HL-60 (cell line): ENCODE results near the gene KCNIP2.

ENCODE experiments used
- GABPA ChIP-seq: IDR thresholded peaks from 2 replicates; pipeline ENCODE4 v1.6.1; 2012; ENCODE audit warnings: low read depth
- POLR2AphosphoS5 ChIP-seq: IDR thresholded peaks from 2 replicates; pipeline ENCODE4 v1.6.1; 2012; ENCODE audit warnings: low read depth
- SPI1 ChIP-seq: IDR thresholded peaks from 2 replicates; pipeline ENCODE4 v1.6.1; 2012; ENCODE audit warnings: low read depth, mild to moderate bottlenecking, borderline replicate concordance
- TF ChIP-seq, protein P1 (sequence below): IDR thresholded peaks from one replicate; pipeline ENCODE4 v1.5.1; 2011; ENCODE audit warnings: low read length, control low read depth, inconsistent platforms; ENCODE audit not compliant: insufficient read depth
- TF ChIP-seq, protein P2 (sequence below): IDR thresholded peaks from 2 replicates; pipeline ENCODE4 v1.6.1; 2012; ENCODE audit warnings: low read depth; ENCODE audit not compliant: insufficient replicate concordance

DNA sequence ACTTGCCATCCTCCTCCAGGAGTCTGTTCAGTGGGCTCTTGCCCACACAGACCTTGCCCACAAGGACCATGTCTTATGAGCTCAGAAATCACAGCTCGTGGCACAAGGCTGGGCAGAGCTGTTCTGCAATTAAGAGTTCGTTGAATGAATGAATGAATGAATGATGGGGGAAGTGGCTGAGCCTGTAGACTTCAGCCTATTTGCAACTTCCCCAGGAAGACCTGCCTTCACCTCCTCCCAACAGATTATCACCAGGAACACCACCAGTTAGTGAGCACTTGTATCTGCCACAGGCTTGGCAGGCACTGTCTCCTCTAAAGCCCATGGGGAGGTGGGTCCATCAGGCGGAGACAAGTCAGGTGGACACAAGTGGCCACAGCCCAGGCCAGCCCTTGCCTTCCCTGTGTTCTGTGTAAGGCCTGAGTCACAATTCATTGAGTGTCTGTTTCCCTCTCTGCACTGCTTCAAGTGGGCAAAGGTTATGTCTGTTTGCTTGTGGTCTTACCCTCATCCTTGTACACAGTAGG, 65.9 kb downstream of the KCNIP2 start:
- TF ChIP-seq, protein P1, sequence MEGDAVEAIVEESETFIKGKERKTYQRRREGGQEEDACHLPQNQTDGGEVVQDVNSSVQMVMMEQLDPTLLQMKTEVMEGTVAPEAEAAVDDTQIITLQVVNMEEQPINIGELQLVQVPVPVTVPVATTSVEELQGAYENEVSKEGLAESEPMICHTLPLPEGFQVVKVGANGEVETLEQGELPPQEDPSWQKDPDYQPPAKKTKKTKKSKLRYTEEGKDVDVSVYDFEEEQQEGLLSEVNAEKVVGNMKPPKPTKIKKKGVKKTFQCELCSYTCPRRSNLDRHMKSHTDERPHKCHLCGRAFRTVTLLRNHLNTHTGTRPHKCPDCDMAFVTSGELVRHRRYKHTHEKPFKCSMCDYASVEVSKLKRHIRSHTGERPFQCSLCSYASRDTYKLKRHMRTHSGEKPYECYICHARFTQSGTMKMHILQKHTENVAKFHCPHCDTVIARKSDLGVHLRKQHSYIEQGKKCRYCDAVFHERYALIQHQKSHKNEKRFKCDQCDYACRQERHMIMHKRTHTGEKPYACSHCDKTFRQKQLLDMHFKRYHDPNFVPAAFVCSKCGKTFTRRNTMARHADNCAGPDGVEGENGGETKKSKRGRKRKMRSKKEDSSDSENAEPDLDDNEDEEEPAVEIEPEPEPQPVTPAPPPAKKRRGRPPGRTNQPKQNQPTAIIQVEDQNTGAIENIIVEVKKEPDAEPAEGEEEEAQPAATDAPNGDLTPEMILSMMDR: no peak
- TF ChIP-seq, protein P2, sequence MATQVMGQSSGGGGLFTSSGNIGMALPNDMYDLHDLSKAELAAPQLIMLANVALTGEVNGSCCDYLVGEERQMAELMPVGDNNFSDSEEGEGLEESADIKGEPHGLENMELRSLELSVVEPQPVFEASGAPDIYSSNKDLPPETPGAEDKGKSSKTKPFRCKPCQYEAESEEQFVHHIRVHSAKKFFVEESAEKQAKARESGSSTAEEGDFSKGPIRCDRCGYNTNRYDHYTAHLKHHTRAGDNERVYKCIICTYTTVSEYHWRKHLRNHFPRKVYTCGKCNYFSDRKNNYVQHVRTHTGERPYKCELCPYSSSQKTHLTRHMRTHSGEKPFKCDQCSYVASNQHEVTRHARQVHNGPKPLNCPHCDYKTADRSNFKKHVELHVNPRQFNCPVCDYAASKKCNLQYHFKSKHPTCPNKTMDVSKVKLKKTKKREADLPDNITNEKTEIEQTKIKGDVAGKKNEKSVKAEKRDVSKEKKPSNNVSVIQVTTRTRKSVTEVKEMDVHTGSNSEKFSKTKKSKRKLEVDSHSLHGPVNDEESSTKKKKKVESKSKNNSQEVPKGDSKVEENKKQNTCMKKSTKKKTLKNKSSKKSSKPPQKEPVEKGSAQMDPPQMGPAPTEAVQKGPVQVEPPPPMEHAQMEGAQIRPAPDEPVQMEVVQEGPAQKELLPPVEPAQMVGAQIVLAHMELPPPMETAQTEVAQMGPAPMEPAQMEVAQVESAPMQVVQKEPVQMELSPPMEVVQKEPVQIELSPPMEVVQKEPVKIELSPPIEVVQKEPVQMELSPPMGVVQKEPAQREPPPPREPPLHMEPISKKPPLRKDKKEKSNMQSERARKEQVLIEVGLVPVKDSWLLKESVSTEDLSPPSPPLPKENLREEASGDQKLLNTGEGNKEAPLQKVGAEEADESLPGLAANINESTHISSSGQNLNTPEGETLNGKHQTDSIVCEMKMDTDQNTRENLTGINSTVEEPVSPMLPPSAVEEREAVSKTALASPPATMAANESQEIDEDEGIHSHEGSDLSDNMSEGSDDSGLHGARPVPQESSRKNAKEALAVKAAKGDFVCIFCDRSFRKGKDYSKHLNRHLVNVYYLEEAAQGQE: no peak
- TF ChIP-seq GABPA (no peak), POLR2AphosphoS5 (no peak), SPI1 (no peak)
